Left ventricle myocardium inferior (tissue), 1 donor: ENCODE measurements around the gene AMPH. TPM values are rescaled to one million over a fixed set of nuclear protein-coding genes. Genes with fewer than 3 reads are reported as not detected.

Experiments used
- DNase-seq: peaks from one replicate; pipeline ENCODE4 v3.0.0-alpha.2; 2020
- H3K27ac ChIP-seq: fragments of 200-600 bp; replicated peaks from 2 replicates; pipeline ENCODE4 v1.8.0; 2021
- H3K27me3 ChIP-seq: fragments of 200-600 bp; 2 replicates; pipeline ENCODE4 v1.8.0; 2021; ENCODE audit warnings: low read depth
- H3K36me3 ChIP-seq: fragments of 200-600 bp; 2 replicates; pipeline ENCODE4 v1.8.0; 2021
- H3K4me1 ChIP-seq: fragments of 200-600 bp; 2 replicates; pipeline ENCODE4 v1.8.0; 2021
- H3K4me3 ChIP-seq: fragments of 200-600 bp; 2 replicates; pipeline ENCODE4 v1.8.0; 2021; ENCODE audit warnings: mild to moderate bottlenecking, moderate library complexity
- H3K9me3 ChIP-seq: fragments of 200-600 bp; replicated peaks from 2 replicates; pipeline ENCODE4 v1.8.0; 2021
- CTCF ChIP-seq: fragments of 200-600 bp; IDR thresholded peaks from 2 replicates; pipeline ENCODE4 v1.8.0; 2021; ENCODE audit warnings: antibody characterized with exemption, mild to moderate bottlenecking, borderline replicate concordance
- intact Hi-C: fragments of 100-400 bp; cut with micrococcal nuclease; formaldehyde crosslinking; loops from one replicate; pipeline ENCODE4 v1.11.0; 2022
- long read RNA-seq: library from polyadenylated mRNA; unstranded; transcript quantifications from one replicate; pipeline ENCODE4 v2.0.0, GENCODE V29; 2021
- total RNA-seq: library from RNA; stranded (reverse); fragmentation: NEBNext Ultra II Directional; extraction: Animal tissue kit (Norgen Biotek cat#: 25700); gene quantifications from one replicate; pipeline ENCODE4 v1.2.1, GENCODE V29; 2021
- donor health status: DM: no; HTN: yes; CAD: no; lungs with severe emphysema.

AMPH gene
- total RNA-seq, result 2.6 TPM
- long read RNA-seq, partial matches to known transcripts, result 0 of 5 reads
- long read RNA-seq, other reads (novel, unspliced or antisense), result 3 of 5 reads

GRCh38 chr7:38630720-38631673 lies at the start of gene AMPH:
TSS of gene AMPH (minus strand) at chr7:38631373. CDS start at chr7:38631351, 22 bp downstream.
- H3K27ac ChIP-seq, result no peak within 1 kb of the TSS
- peaks cover 6% of the 10 kb centered on the region for H3K9me3 ChIP-seq
- peaks cover 57% of the 10 kb centered on the region for H3K27me3 ChIP-seq
- TF ChIP-seq CTCF, result no peak
- no peaks in the 10 kb centered on the region for H3K36me3 ChIP-seq
- intact Hi-C loops, result no loop called here
- peak; percentile 75 for DNase-seq
- H3K4me1 ChIP-seq, result peaks cover 17% of the 10 kb centered on the region
- H3K4me3 ChIP-seq, result peak within 1 kb of the TSS; percentile 71

GRCh38 chr7:38679419-38679818 lies 48.2 kb upstream of the AMPH start:
- Histone ChIP-seq H3K4me1 (peaks cover 25% of the 10 kb centered on the region), H3K36me3 (no peaks in the 10 kb centered on the region), H3K4me3 (no peak overlapping the region), H3K27ac (no peak overlapping the region), H3K27me3 (no peaks in the 10 kb centered on the region), H3K9me3 (peaks cover 4% of the 10 kb centered on the region)
- no peak for DNase-seq
- intact Hi-C loops, result no loop called here
- no peak for TF ChIP-seq CTCF

GRCh38 chr7:38678698-38679054 lies 47.5 kb upstream of the AMPH start:
- no peaks in the 10 kb centered on the region for H3K27me3 ChIP-seq
- no peak for DNase-seq
- intact Hi-C loops, result no loop called here
- H3K36me3 ChIP-seq, result no peaks in the 10 kb centered on the region
- H3K27ac ChIP-seq, result no peak overlapping the region
- H3K4me3 ChIP-seq, result no peak overlapping the region
- no peak for TF ChIP-seq CTCF
- H3K4me1 ChIP-seq, result peaks cover 25% of the 10 kb centered on the region
- peaks cover 4% of the 10 kb centered on the region for H3K9me3 ChIP-seq

GRCh38 chr7:38677981-38678697 lies 47.0 kb upstream of the AMPH start:
- TF ChIP-seq CTCF, result no peak
- intact Hi-C loops, result no loop called here
- H3K9me3 ChIP-seq, result peaks cover 4% of the 10 kb centered on the region
- H3K4me1 ChIP-seq, result peaks cover 23% of the 10 kb centered on the region
- no peaks in the 10 kb centered on the region for H3K36me3 ChIP-seq
- no peaks in the 10 kb centered on the region for H3K27me3 ChIP-seq
- DNase-seq, result no peak
- no peak overlapping the region for H3K4me3 ChIP-seq
- no peak overlapping the region for H3K27ac ChIP-seq

GRCh38 chr7:38675494-38676106 lies 44.4 kb upstream of the AMPH start:
- H3K27ac ChIP-seq, result no peak overlapping the region
- no peaks in the 10 kb centered on the region for H3K27me3 ChIP-seq
- H3K9me3 ChIP-seq, result peaks cover 4% of the 10 kb centered on the region
- peaks cover 3% of the 10 kb centered on the region for H3K4me1 ChIP-seq
- no peaks in the 10 kb centered on the region for H3K36me3 ChIP-seq
- DNase-seq, result no peak
- no peak for TF ChIP-seq CTCF
- intact Hi-C loops, result no loop called here
- no peak overlapping the region for H3K4me3 ChIP-seq
